ENCODE data around the gene HID1.
"Not testable (repeated sequence)": the region's sequence is repeated elsewhere in the genome, so short reads cannot be mapped to it uniquely, and the experiment has no call there.

HID1 gene

DNA sequence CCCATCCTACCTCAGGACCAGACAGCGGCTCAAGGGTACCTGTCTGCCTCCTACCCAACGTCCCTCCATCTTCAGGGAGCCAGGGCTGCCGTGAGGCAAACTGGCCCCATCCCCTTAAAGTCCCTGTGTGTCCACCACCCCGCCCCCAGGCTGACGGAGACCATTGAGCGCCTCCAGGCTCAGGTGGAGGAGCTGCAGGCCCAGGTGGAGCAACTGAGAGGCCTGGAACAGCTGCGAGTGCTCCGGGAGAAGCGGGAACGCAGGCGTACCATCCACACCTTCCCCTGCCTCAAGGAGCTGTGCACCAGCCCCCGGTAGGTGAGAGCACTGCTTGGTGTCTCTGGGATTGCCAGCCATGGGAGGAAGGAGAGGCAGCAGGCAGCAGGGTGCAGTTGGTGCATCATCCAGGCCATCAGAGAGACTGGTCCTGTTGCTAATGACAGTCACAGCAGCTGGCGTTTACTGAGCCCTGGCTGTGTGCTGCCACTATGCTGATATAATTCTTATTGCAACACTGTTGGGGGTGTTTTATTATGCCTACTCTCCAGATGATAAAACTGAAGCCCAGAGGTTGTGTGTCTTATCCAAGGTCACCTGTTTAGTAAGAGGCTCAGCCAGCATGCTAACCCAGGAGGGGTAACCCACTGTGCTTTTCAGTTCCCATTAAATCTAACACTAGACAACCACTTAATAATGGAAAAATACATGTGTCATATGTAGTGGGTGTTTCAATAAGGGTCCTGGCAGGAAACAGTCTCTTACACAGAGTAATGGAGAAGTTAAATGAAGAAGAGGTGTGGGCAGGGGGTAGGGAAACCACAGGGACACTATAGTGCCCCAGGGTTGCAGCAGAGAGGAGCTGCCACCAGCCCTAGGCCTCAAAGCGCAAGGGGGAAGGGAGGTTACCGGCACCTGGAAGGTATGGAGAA lies 29.6 kb upstream of the HID1 start:
- peak; percentile 36 to 75 (median 56) for DNase-seq

- no peak for DNase-seq
These were observed 27.0 kb upstream of the HID1 start for GRCh38 chr17:74999523-74999922.

DNA sequence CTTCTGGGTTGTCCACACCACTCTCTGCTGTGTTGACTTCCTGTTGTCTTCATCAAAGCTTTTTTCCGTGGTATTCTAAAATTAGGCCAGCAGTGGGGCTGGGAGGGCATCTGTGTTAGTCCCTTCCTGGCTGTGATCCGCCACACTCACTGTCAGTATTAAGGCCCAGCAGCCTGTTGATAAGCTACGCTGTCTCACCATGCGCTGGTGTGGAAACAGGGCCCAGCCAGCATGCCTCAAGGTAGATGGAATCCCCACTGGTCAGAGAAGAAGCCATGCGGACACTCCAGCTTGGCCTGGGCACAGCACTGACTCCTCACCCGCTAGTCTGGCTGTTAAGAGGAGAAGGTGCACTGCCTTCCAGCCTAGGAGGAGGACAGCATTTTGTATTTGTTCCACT lies 26.2 kb upstream of the HID1 start:
- DNase-seq = no peak

GRCh38 chr17:74995847-74996246 lies 23.3 kb upstream of the HID1 start:
- DNase-seq = no peak

- DNase-seq = no peak
These were observed 21.9 kb upstream of the HID1 start for GRCh38 chr17:74994440-74994839.

- DNase-seq = no peak
These were observed 19.7 kb upstream of the HID1 start for GRCh38 chr17:74992223-74992622.

DNA sequence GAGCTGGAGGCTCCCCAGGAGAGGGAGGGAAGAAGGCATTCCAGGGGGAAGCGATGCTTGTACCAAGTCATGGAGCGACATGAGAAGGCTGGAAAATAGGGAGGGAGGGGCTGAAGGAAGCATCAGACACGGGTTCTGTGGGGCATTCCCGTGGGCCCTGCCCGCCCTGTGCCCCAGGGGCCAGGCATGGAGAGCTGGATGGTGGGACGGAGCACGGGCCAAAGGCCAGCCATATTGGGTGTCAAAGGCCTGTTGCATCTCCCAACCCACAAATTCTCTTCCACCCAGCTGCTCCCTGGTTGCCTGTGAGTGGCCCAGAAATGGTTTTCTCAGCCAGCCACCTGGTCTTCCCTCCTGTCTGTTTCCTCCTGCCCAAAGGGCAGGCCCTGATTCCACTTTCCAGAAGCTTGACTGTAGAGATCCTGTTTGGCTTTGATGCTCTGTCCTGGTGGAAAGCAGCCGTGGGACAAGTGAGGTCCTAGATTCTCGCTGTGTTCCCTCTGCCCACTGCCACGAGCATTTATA lies 18.1 kb upstream of the HID1 start:
- no peak for DNase-seq

GRCh38 chr17:74987909-74988711 lies 15.6 kb upstream of the HID1 start:
- DNase-seq = peak; percentile 67 to 74 (median 72)

DNA sequence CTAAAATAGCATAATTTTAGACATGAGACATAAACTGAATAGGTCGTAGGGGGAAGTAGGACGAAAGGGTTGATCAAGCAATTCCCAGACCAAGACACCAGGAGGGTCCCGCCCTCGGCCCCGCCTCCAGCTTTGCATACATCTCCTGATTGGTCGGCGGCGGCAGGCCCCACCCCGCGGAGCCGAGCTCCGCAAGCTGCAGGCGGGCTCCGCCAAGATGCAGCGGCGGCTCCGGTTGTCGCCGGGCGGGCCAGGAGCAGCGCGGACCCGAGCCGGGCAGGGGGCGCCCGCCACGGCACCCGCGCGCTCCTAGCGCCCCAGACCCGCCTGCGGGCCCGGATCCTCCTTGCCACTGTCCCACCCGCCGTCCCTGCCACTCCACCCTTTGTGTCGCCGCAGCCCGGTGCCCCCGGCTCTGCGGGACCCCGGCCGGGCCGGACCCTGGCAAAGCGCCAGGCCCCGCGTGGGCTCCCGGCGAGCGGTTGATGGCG lies 14.9 kb upstream of the HID1 start, which contains the start of gene CDR2L:
TSS of gene CDR2L (plus strand) at position 215 of the 491 bp plus-strand sequence. CDS start 412 bp downstream, outside the sequence.
- peak; percentile 97 to 99 (median 98) for DNase-seq

- no peak for DNase-seq
These were observed 13.6 kb upstream of the HID1 start for GRCh38 chr17:74986206-74986576.

GRCh38 chr17:74982663-74983313 lies 10.2 kb upstream of the HID1 start:
- DNase-seq = not testable (repeated sequence)

- peak; percentile 39 to 60 (median 50) for DNase-seq
These were observed 9.6 kb upstream of the HID1 start for GRCh38 chr17:74981979-74982662.

DNA sequence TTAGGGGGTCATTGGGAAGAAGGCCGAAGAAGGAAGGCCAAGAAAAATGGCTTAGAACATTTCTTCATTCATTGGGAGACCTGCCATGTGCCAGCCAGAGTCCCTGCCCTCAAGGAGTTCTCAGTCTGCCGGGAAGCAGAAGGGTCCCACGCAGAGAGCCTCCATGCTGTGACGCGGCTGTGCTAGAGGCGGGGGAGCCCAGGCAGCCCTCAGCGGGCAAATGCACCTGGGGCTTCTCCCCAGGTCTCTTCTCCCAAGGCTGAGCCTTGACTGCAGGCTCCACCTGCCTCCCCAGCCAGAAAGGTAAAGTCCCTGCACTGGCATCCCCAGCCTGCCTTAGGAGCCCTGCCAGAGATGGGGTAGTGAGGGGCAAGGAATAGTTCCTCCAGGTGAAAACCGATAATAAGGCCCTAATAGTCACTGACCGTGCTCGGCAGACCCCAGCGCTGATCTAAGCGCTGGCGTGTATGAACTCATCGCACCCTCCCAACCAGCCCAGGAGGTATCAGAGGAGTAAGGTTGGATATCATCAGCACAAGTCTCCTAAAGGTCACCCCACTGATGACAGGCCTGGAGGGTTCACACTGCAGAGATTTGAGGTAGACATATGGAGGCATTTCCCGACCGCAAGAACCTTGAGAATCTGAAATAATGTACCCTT lies 8.9 kb upstream of the HID1 start:
- no peak for DNase-seq

GRCh38 chr17:74979408-74980146 lies 7.0 kb upstream of the HID1 start:
- DNase-seq = no peak

DNA sequence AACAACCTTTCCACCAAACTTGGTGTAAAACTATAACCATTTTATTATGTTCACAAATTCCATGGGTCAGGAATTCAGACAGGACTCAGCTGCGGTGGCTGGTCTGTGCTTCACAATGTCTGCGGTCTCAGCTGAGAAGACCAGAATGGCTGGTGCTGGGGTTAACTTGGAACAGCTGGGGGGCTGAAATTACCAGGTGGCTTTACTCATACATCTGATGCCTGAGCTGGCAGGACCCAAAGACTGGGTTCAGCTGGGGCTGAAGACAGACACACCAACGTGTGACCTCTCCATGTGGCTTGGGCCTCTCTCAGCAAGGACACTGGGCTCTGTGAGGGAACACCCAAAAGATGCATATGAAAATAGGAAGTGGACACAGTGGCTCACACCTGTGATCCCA lies 5.7 kb upstream of the HID1 start:
- DNase-seq = no peak

GRCh38 chr17:74977802-74978201 lies 5.2 kb upstream of the HID1 start:
- DNase-seq = no peak

GRCh38 chr17:74975943-74976342 lies 3.4 kb upstream of the HID1 start:
- no peak for DNase-seq

DNA sequence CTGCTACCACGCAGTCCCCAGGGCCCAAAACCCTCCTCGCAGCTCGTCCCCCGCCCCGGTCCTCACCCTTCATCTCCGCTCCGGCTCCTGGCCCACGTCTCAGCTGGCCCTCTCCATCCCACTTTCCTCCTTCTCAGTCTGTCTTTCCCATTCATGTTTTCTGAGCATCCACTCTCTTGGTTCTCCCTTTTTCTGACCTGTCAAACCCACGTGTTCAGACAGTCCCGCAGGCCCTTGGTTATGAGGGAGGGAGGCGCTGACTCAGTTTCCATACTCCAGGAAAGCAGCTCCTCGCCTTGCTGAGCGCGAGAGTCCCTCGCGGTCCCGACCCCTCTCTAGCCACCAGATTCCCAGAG lies 392 bp upstream of the HID1 start:
- no peak for DNase-seq

DNA sequence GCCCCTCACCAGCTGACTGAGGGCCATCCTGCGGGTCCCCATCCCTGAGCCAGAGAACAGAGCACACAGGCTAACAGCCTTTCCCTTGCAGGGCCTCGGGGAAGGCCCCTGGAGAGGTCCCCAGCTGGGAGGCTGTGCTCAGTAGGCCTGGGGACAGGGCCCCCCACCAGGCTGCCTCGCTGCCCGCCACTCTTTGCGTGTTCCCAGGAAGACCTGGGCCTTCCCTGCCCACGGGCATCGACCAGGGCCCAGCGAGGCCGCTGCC lies 785 bp downstream of the HID1 start:
- DNase-seq = no peak

DNA sequence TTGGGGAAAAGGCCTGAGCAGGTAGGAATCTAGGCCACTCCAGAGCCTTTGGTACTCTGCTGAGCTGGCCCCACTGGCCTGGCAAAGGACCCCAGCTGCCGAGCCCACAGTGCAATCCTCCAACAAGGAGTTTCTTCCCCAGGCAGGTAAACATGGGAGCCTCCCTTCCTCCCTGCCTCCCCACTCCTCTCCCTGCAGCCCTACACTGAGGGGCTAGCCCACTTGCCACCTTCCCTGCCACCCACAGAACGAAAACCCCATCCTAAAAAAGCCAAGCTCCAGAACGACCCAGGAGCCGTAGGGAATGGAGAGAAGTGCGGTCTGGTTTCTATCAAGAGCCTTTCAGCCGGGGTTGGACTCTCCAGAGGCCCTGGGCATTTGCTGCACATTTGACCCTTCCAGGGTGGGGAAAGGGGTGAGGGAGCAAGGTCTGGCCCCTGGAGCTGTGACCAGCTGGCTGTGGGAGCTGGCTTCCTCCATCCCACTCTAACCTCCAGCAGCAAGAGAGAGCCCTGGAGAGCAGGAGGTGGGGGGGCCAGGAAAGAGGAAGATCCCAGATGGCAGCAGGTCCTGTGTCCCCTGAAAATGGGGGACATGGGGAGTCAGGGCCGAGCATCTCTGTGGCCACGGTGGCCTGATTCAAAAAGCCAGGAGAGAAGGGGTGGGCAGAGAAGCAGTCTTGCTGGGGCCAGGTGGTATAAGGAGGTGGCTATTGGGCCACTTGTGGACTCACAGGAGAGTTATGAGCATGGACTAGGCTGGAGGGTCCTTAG lies 1.3 kb downstream of the HID1 start:
- DNase-seq = no peak
